GM23338 (cell line): Measurements from ENCODE around the gene CDC14B. TPM values are rescaled to one million over a fixed set of nuclear protein-coding genes. Genes with fewer than 3 reads are reported as not detected.
A peak's percentile ranks its signal among the peaks of the same experiment; 100 is the strongest.

Experiments
- ATAC-seq: fragments of 200-7000 bp; cut with Tn5 transposase; 3 replicates; pipeline ENCODE4 v1.9.1; 2020
- DNase-seq: peaks from one replicate; pipeline ENCODE4 v3.0.0-alpha.2; 2015; ENCODE audit warnings: low spot score
- H2AFZ ChIP-seq: fragments of 200-600 bp; sonication (generic); 2 replicates; pipeline ENCODE4 v1.8.0; 2016; ENCODE audit warnings: antibody characterized with exemption, mild to moderate bottlenecking, moderate library complexity
- H3F3A ChIP-seq: fragments of 200-600 bp; sonication (generic); replicated peaks from 2 replicates; pipeline ENCODE4 v1.8.0; 2017; ENCODE audit warnings: antibody characterized with exemption, mixed run types, low read depth
- H3K27ac ChIP-seq: fragments of 200-600 bp; sonication (generic); 2 replicates; pipeline ENCODE4 v1.6.1; 2016; ENCODE audit warnings: low read depth
- H3K27me3 ChIP-seq: fragments of 200-600 bp; sonication (generic); 2 replicates; pipeline ENCODE4 v1.8.0; 2016; ENCODE audit warnings: mild to moderate bottlenecking, mixed run types, moderate library complexity; ENCODE audit not compliant: insufficient read depth
- H3K36me3 ChIP-seq: fragments of 200-600 bp; sonication (generic); 2 replicates; pipeline ENCODE4 v1.8.0; 2016; ENCODE audit warnings: mild to moderate bottlenecking; ENCODE audit not compliant: insufficient read depth
- H3K4me1 ChIP-seq: fragments of 200-600 bp; sonication (generic); 2 replicates; pipeline ENCODE4 v1.8.0; 2016; ENCODE audit warnings: mild to moderate bottlenecking, moderate library complexity; ENCODE audit not compliant: insufficient read depth
- H3K4me2 ChIP-seq: fragments of 200-600 bp; sonication (generic); 2 replicates; pipeline ENCODE4 v1.7.1; 2017; ENCODE audit warnings: mixed run types
- H3K4me3 ChIP-seq: fragments of 200-600 bp; sonication (generic); 2 replicates; pipeline ENCODE4 v1.6.1; 2016; ENCODE audit warnings: mixed run types
- H3K79me2 ChIP-seq: fragments of 200-600 bp; sonication (generic); replicated peaks from 2 replicates; pipeline ENCODE4 v1.8.0; 2017; ENCODE audit warnings: mild to moderate bottlenecking; ENCODE audit not compliant: insufficient read depth
- H3K9me2 ChIP-seq: fragments of 200-600 bp; sonication (generic); 2 replicates; pipeline ENCODE4 v1.8.0; 2017; ENCODE audit not compliant: insufficient read depth
- H4K20me1 ChIP-seq: fragments of 200-600 bp; sonication (generic); replicated peaks from 2 replicates; pipeline ENCODE4 v1.8.0; 2017; ENCODE audit warnings: mild to moderate bottlenecking; ENCODE audit not compliant: insufficient read depth
- H3K27ac Mint-ChIP-seq: 2 replicates; pipeline ENCODE4 v1.8.0; 2020; ENCODE audit warnings: inconsistent platforms, mild to moderate bottlenecking, moderate library complexity, mixed read lengths
- H3K27me3 Mint-ChIP-seq: 3 replicates; pipeline ENCODE4 v1.8.0; 2022; ENCODE audit warnings: low read depth, mild to moderate bottlenecking, moderate library complexity, mixed read lengths, inconsistent platforms; ENCODE audit not compliant: insufficient read depth, poor library complexity
- H3K36me3 Mint-ChIP-seq: 3 replicates; pipeline ENCODE4 v1.8.0; 2021; ENCODE audit warnings: low read depth, mild to moderate bottlenecking, inconsistent platforms, moderate library complexity, mixed read lengths
- H3K4me1 Mint-ChIP-seq: 3 replicates; pipeline ENCODE4 v1.8.0; 2020; ENCODE audit warnings: mild to moderate bottlenecking, inconsistent platforms, mixed read lengths
- H3K4me3 Mint-ChIP-seq: 3 replicates; pipeline ENCODE4 v1.8.0; 2021; ENCODE audit warnings: moderate library complexity, mild to moderate bottlenecking, inconsistent platforms, mixed read lengths
- H3K9me3 Mint-ChIP-seq: 3 replicates; pipeline ENCODE4 v1.8.0; 2020; ENCODE audit warnings: moderate library complexity, mild to moderate bottlenecking, inconsistent platforms, mixed read lengths
- CREB1 ChIP-seq: fragments of 250-450 bp; sonication (Bioruptor Pico); IDR thresholded peaks from 2 replicates; pipeline ENCODE4 v1.5.0; 2020; ENCODE audit warnings: low read depth, mild to moderate bottlenecking, moderate library complexity
- CTCF ChIP-seq, 2 experiments: fragments of 200-600 bp in 1 of 2; sonication (generic) in 1 of 2; conservative IDR thresholded peaks; 2 replicates each; pipeline versions ENCODE4 v1.5.1 to v1.6.1; 2016 to 2017; ENCODE audit warnings: antibody characterized with exemption in 2 of 2, low read depth in 2 of 2, mild to moderate bottlenecking in 2 of 2, moderate library complexity in 1 of 2
- ETS1 ChIP-seq: IDR thresholded peaks from 2 replicates; pipeline ENCODE4 v1.6.1; 2016; ENCODE audit warnings: antibody characterized with exemption
- EZH2 ChIP-seq: fragments of 200-600 bp; sonication (generic); IDR thresholded peaks from one replicate; pipeline ENCODE4 v1.8.0; 2017; ENCODE audit warnings: antibody characterized with exemption, mild to moderate bottlenecking, low read depth; ENCODE audit not compliant: unreplicated experiment
- EZH2phosphoT487 ChIP-seq: fragments of 200-600 bp; sonication (generic); IDR thresholded peaks from one replicate; pipeline ENCODE4 v1.8.1; 2018; ENCODE audit warnings: antibody characterized with exemption; ENCODE audit not compliant: unreplicated experiment
- JUNB ChIP-seq: IDR thresholded peaks from one replicate; pipeline ENCODE4 v1.6.1; 2016; ENCODE audit warnings: antibody characterized with exemption; ENCODE audit not compliant: unreplicated experiment
- NANOG ChIP-seq: IDR thresholded peaks from 2 replicates; pipeline ENCODE4 v1.6.1; 2016; ENCODE audit warnings: antibody characterized with exemption, borderline replicate concordance
- POLR2AphosphoS5 ChIP-seq: IDR thresholded peaks from 2 replicates; pipeline ENCODE4 v1.6.1; 2016; ENCODE audit warnings: antibody characterized with exemption, low read depth
- REST ChIP-seq: IDR thresholded peaks from one replicate; pipeline ENCODE4 v1.6.1; 2018; ENCODE audit warnings: antibody characterized with exemption; ENCODE audit not compliant: unreplicated experiment
- STAT1 ChIP-seq: IDR thresholded peaks from one replicate; pipeline ENCODE4 v1.6.1; 2016; ENCODE audit warnings: antibody characterized with exemption; ENCODE audit not compliant: unreplicated experiment
- ZNF114 ChIP-seq: fragments of 250-450 bp; sonication (Bioruptor Pico); IDR thresholded peaks from 2 replicates; pipeline ENCODE4 v1.5.0; 2020; ENCODE audit warnings: mild to moderate bottlenecking, moderate library complexity
- ZNF331 ChIP-seq: fragments of 250-450 bp; sonication (Bioruptor Pico); IDR thresholded peaks from 2 replicates; pipeline ENCODE4 v1.5.0; 2020; ENCODE audit warnings: low read depth, mild to moderate bottlenecking, moderate library complexity
- ZNF462 ChIP-seq: fragments of 250-450 bp; sonication (Bioruptor Pico); IDR thresholded peaks from 2 replicates; pipeline ENCODE4 v1.5.0; 2020; ENCODE audit warnings: mild to moderate bottlenecking, moderate library complexity
- polyA plus RNA-seq: library from polyadenylated mRNA; unstranded; fragments of >200 nt; fragmentation: Nextera tagmentation; extraction: Ambion mirVana; gene quantifications from 2 replicates; pipeline ENCODE4 v1.2.1, GENCODE V29; 2016
- total RNA-seq: library from RNA; depleted of rRNA; stranded (reverse); fragments of >200 nt; shearing (Covaris generic); gene quantifications from 2 replicates; pipeline ENCODE4 v1.2.3, GENCODE V29; 2014

The CDC14B gene
- total and polyA plus RNA-seq, 2 experiments from 2014 or later, result 12.2 to 52.1 TPM

DNA sequence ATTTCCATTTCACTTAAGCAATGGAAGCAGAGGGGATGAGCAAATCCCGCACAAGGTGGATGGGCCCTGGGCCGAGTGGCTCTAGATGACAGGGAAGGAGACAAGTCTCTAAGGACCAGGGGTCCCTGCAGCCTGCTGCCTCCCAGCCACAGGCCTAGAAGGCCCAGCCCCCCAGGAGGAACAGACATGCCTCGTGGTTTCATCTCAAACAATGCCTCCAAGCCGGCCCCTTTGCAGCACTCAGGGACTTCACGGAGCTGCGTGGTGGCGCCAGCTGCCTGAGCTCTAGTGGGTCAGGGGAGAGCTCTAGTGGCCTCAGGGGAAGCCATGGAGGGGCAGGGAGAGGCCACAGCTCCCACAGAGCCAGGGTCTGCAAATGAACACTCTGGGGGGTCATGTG is 120.8 kb downstream of the CDC14B start:
- Histone ChIP-seq H3K79me2 (no peaks in the 10 kb centered on the region), H3K4me2 (no peak overlapping the region), H3K4me1 (peaks cover 33% of the 10 kb centered on the region), H3K27ac (no peak overlapping the region), H3K4me3 (no peak overlapping the region), H3K9me2 (no peaks in the 10 kb centered on the region), H2AFZ (no peak overlapping the region), H3F3A (peaks cover 3% of the 10 kb centered on the region; the same call in 1 of the 2 replicates), H4K20me1 (no peaks in the 10 kb centered on the region), H3K27me3 (no peaks in the 10 kb centered on the region), H3K36me3 (no peaks in the 10 kb centered on the region)
- Mint-ChIP-seq H3K27me3 (peaks cover 7% of the 10 kb centered on the region), H3K27ac (peak overlapping the region; percentile 24; the same call in 1 of the 2 replicates), H3K4me1 (peaks cover 43% of the 10 kb centered on the region), H3K4me3 (no peak overlapping the region), H3K9me3 (no peaks in the 10 kb centered on the region), H3K36me3 (peaks cover 9% of the 10 kb centered on the region; the same call in 2 of the 3 replicates)
- ATAC-seq (peak; percentile 6; the same call in 1 of the 3 replicates), DNase-seq (no peak)
- TF ChIP-seq STAT1, result no peak
- TF ChIP-seq NANOG, result no peak
- no peak for TF ChIP-seq CTCF (conservative IDR thresholded peaks at IDR 0.05; ENCODE audit: low read depth in 2 of 2)
- TF ChIP-seq CREB1 (CRISPR knock-in tag), result no peak
- no peak for TF ChIP-seq ZNF114 (CRISPR knock-in tag)
- TF ChIP-seq ETS1, result no peak
- no peak for TF ChIP-seq REST
- no peak for TF ChIP-seq JUNB
- TF ChIP-seq POLR2AphosphoS5, result no peak
- TF ChIP-seq EZH2, result no peak
- TF ChIP-seq ZNF331 (CRISPR knock-in tag), result no peak
- TF ChIP-seq EZH2phosphoT487, result no peak
- no peak for TF ChIP-seq ZNF462 (CRISPR knock-in tag)
